T-helper 17 cell (primary cell): ENCODE measurements around the gene NCKAP5L. TPM values are rescaled to one million over a fixed set of nuclear protein-coding genes. Genes with fewer than 3 reads are reported as not detected.

Experiments
- ATAC-seq: fragments of 150-1000 bp; cut with Tn5 transposase; 2 replicates; pipeline ENCODE4 v1.10.0; 2021; ENCODE audit warnings: mild to moderate bottlenecking, moderate library complexity
- DNase-seq, 3 donors: peaks; one replicate each; pipeline versions ENCODE4 v3.0.0 to v3.0.0-alpha.2; 2020 to 2021
- H3K9me3 ChIP-seq: one replicate; pipeline ENCODE4 v1.7.0; 2013; ENCODE audit warnings: low read length, mild to moderate bottlenecking; ENCODE audit not compliant: control insufficient read depth, poor library complexity, severe bottlenecking
- H3K27ac Mint-ChIP-seq: one replicate; pipeline ENCODE4 v1.8.0; 2022; ENCODE audit warnings: mild to moderate bottlenecking, moderate library complexity, mixed read lengths
- H3K27me3 Mint-ChIP-seq: one replicate; pipeline ENCODE4 v1.8.0; 2022; ENCODE audit warnings: mixed read lengths
- H3K36me3 Mint-ChIP-seq: one replicate; pipeline ENCODE4 v1.8.0; 2022; ENCODE audit warnings: low read depth, mixed read lengths
- H3K4me1 Mint-ChIP-seq: one replicate; pipeline ENCODE4 v1.8.0; 2022; ENCODE audit warnings: mild to moderate bottlenecking, mixed read lengths
- H3K4me3 Mint-ChIP-seq: one replicate; pipeline ENCODE4 v1.8.0; 2022; ENCODE audit warnings: mild to moderate bottlenecking, moderate library complexity, mixed read lengths
- total RNA-seq, 4 donors: library from RNA in 2 of 4; stranded (reverse) in 2 of 4; gene quantifications; one replicate each; pipeline ENCODE4 v1.2.3 and lab custom pipeline; 2022 to 2026

Gene NCKAP5L
- total RNA-seq, 2 donors from 2014 or later = 8.7 to 9.3 TPM

DNA sequence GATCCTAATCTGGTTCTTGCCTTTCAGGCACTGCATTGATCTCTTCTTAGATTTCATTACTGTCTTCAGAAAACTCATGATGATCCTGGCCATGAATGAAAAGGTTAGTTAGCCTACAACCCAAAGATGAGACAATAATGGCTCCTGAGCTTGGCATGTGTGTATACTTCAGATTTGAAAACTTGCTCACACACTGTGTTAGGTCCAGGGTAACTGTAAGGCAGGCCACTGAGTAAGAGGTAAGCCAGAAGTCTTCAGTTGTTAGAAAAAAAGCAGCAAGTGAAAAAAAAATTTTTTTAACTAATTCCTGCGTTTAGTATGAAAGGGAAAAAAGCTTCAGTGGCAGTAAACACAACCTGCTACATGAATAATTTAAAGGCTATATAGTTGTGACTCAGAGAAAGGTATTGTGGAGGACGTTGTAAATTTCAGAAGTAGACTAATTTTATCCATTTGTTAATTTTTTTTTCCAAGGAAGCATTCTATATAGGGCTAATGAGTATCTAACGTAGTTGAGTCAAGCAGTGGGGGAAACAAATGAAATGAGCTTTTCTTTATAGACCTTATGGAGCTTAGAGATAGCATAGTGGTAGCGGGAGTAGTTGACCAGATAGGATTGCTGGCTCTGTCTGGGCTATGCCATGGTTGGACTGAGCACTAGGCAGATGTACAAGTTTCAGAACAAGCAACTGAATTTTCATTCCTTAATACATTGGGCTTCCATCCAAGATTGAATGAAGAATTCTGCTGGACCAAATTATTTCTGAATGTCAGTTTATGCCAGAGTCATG is 66.3 kb downstream of the NCKAP5L start:
- peak; percentile 8 for ATAC-seq
- Mint-ChIP-seq H3K4me1 (peaks cover 46% of the 10 kb centered on the region), H3K4me3 (peak overlapping the region; percentile 19)

GRCh38 chr12:49750996-49751393 is 77.2 kb downstream of the NCKAP5L start:
- H3K27me3 Mint-ChIP-seq = no peaks in the 10 kb centered on the region
- peaks cover 54% of the 10 kb centered on the region for H3K4me1 Mint-ChIP-seq
- peaks cover 6% of the 10 kb centered on the region for H3K36me3 Mint-ChIP-seq
- no peak for ATAC-seq
- H3K27ac Mint-ChIP-seq = peak overlapping the region; percentile 95
- H3K9me3 ChIP-seq = no peaks in the 10 kb centered on the region
- no peak for DNase-seq
- peak overlapping the region; percentile 85 for H3K4me3 Mint-ChIP-seq

More for the DNA sequence above, 66.3 kb downstream of the NCKAP5L start:
- Mint-ChIP-seq H3K27ac (peak overlapping the region; percentile 87), H3K36me3 (peaks cover 7% of the 10 kb centered on the region), H3K27me3 (no peaks in the 10 kb centered on the region)
- DNase-seq = no peak
- H3K9me3 ChIP-seq = no peaks in the 10 kb centered on the region

DNA sequence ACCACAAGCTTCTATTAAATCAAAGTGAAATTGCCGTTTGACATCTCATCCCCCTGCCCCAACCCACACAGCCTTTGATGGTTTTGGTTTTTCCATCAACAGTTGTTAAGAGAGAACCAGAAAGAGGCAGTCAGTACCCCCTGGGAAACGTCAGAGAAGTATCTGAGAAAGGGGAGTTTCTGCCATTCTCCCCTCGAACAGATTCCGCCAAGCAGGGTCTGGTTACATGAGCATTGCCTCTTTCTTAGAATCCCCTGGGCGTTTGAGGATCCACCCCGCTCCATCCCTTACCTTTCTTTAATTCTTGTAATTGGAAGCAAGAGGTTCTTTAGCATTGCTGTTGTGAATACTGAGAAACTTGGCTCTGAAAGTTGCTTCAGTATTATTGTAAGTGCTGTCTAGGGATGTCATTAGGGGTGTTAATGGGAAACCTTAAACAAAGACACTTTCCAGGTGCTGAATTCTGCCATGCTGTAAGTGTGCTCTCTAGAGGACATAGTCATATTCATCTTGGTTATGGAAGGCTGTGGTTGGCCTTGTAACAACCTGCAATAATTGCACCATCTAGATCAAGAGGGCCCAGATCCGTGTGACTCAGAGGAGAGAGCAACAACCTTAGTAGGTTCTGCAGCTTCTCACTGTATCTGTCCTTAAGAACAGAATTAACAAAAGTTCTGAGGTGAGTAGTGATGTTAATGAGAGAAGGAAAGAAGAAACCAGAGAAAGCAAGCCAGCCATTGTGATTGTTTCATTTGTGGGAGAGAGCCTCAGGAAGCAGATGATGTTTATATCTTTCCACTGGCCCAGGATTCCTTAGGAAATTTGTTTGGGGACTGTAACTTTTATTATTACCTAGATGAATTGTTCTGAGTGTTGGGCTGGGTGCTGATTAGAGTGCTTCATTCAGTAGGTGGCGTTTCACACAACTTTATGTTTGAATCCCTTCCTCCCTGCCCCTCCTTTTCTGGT is 77.9 kb downstream of the NCKAP5L start:
- DNase-seq = no peak

GRCh38 chr12:49748800-49749199 is 79.4 kb downstream of the NCKAP5L start:
- Mint-ChIP-seq H3K36me3 (peaks cover 6% of the 10 kb centered on the region), H3K4me3 (peak overlapping the region; percentile 85), H3K27me3 (no peaks in the 10 kb centered on the region), H3K27ac (peak overlapping the region; percentile 95), H3K4me1 (peaks cover 61% of the 10 kb centered on the region)
- DNase-seq (no peak), ATAC-seq (no peak)
- no peaks in the 10 kb centered on the region for H3K9me3 ChIP-seq

More for the DNA sequence above, 77.9 kb downstream of the NCKAP5L start:
- H3K4me1 Mint-ChIP-seq = peaks cover 55% of the 10 kb centered on the region
- H3K27me3 Mint-ChIP-seq = no peaks in the 10 kb centered on the region
- peak overlapping the region; percentile 85 for H3K4me3 Mint-ChIP-seq
- H3K27ac Mint-ChIP-seq = peak overlapping the region; percentile 95
- ATAC-seq = peak; percentile 76
- H3K36me3 Mint-ChIP-seq = peaks cover 6% of the 10 kb centered on the region
- no peaks in the 10 kb centered on the region for H3K9me3 ChIP-seq

DNA sequence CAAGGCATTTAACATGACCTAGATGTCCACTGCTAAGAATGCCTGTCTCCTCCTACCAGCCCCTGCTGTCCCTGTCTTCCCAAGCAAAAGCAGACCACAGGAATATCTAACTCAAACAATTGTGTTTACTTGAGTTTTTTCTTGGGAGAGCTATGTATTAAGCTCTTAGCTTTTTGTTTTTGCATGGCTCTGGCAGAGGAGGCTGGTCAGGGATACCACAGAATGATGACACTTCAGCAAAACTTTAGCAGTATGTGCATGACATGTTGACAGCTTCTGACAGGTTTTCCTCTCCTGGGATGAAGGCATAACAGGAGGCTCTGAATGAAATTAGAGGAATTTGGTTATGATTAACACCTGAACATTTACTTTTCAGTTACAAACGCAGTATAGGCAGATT is 79.9 kb downstream of the NCKAP5L start:
- Mint-ChIP-seq H3K4me3 (no peak overlapping the region), H3K4me1 (peaks cover 63% of the 10 kb centered on the region), H3K27me3 (no peaks in the 10 kb centered on the region), H3K36me3 (peaks cover 4% of the 10 kb centered on the region), H3K27ac (peak overlapping the region; percentile 95)
- ATAC-seq = no peak
- DNase-seq = no peak
- H3K9me3 ChIP-seq = no peaks in the 10 kb centered on the region

- Mint-ChIP-seq H3K27ac (peak overlapping the region; percentile 99), H3K4me1 (peaks cover 49% of the 10 kb centered on the region), H3K27me3 (no peaks in the 10 kb centered on the region), H3K4me3 (peak overlapping the region; percentile 92), H3K36me3 (peaks cover 5% of the 10 kb centered on the region)
- ATAC-seq (no peak), DNase-seq (no peak)
- no peaks in the 10 kb centered on the region for H3K9me3 ChIP-seq
These were observed 83.8 kb downstream of the NCKAP5L start for GRCh38 chr12:49744363-49744885.

GRCh38 chr12:49741882-49742620 is 86.2 kb downstream of the NCKAP5L start:
- Mint-ChIP-seq H3K36me3 (peaks cover 5% of the 10 kb centered on the region), H3K4me1 (peaks cover 37% of the 10 kb centered on the region), H3K27ac (peak overlapping the region; percentile 99), H3K27me3 (no peaks in the 10 kb centered on the region), H3K4me3 (peak overlapping the region; percentile 92)
- no peaks in the 10 kb centered on the region for H3K9me3 ChIP-seq
- peak; percentile 80 to 88 (median 85) for DNase-seq
- peak; percentile 76 for ATAC-seq

Other genes with a start within 250 kb of the NCKAP5L start
- gene FAM186B, start 222.8 kb downstream of the NCKAP5L start, total RNA-seq = under 1 TPM; 0.37 to 0.39 TPM
- gene PRPF40B, start 204.9 kb downstream of the NCKAP5L start, total RNA-seq = 1 to 10 TPM; 5.6 to 7.1 TPM
- gene FMNL3, start 121.0 kb downstream of the NCKAP5L start, total RNA-seq = 10 to 100 TPM; 17.0 to 19.7 TPM
- 100 to 1,000 TPM; 325 to 376 TPM for gene TMBIM6, start 86.9 kb downstream of the NCKAP5L start, total RNA-seq
- 1 to 10 TPM; 3.6 to 4.9 TPM for gene BCDIN3D, start 14.7 kb upstream of the NCKAP5L start, total RNA-seq
- gene FAIM2, start 75.5 kb upstream of the NCKAP5L start, total RNA-seq = under 1 TPM; 0.05 to 0.68 TPM
- not detected for gene AQP2, start 122.3 kb upstream of the NCKAP5L start, total RNA-seq
- gene AQP5, start 133.5 kb upstream of the NCKAP5L start, total RNA-seq = not detected
- not detected for gene AQP6, start 144.5 kb upstream of the NCKAP5L start, total RNA-seq
- 1 to 10 TPM; 6.8 to 7.3 TPM for gene RACGAP1, start 197.1 kb upstream of the NCKAP5L start, total RNA-seq
- gene ASIC1, start 229.2 kb upstream of the NCKAP5L start, total RNA-seq = 1 to 10 TPM in 1 of 2 donors, under 1 TPM in 1; 0.17 to 1.1 TPM